ENCODE results near the gene AP5B1. TPM values are rescaled to one million over a fixed set of nuclear protein-coding genes. Genes with fewer than 3 reads are reported as not detected.

The AP5B1 gene
- total RNA-seq, 2 experiments from 2014 or later, result 12.7 to 12.8 TPM

DNA sequence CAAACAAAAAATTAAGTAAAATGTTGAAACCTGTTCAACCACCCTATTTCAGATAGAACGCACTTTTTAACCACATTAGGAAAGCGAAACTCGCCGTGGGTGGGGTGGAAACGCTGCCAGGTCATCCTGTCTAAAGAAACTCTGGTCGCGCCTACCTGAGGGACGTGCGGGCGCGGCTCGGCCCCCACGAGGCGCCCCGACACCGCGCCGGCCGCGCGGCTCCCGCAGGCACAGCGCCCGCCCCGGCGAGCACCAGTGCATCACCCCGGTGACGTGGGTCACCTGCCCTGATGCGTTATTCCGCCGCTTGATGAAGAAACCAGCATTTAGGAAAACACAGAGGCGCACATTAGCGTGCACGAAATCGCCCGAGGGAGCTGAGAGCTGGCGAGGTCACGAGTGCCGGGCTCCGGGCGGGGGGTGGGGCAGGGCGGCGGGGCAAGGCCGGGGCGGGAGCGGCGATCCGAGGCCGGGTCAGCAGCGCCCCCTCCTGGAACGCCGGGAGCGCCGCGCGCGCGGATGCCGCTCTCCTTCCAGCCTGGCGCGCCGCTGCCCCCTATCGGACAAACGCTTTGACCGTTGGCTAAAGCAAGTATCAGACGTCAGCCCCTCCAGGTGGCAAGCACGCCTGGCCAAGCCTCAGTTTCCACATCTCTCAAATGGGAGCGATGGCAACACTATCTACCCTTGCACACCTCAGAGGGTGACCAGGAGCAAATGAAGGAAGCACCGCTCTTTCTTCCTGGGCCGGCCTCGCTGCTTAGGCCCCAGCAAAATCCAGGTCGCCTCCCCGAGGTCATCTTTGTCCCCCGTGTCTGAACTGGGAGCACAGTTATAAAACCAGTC lies 37.3 kb upstream of the AP5B1 start:
- H3K27me3 ChIP-seq (ENCODE audit: control insufficient read depth in 1 of 2, insufficient read depth in 2 of 2, low read length in 2 of 2), result no peaks in the 10 kb centered on the region
- POLR2A ChIA-PET, result interaction anchor here (0.6 to 2.9 kb wide), 5 partner anchors 38 to 106 kb away, joined by 3 to 18 read pairs (median 7); partner anchors contain the start of genes AP5B1, KAT5 and MUS81
- no peaks in the 10 kb centered on the region for H3K9me3 Mint-ChIP-seq
- H3K4me1 Mint-ChIP-seq (ENCODE audit: low read depth), result peaks cover 11% of the 10 kb centered on the region
- intact Hi-C loops (cut with DNase I, micrococcal nuclease), result loop anchor here (1.0 to 2.0 kb wide), 6 partner anchors 37 to 192 kb away; partner anchors contain the start of gene AP5B1 (in 2 of the 2)
- H3K9me3 ChIP-seq (ENCODE audit: control insufficient read depth in 1 of 2, insufficient read depth in 1 of 2, low read length in 2 of 2), result no peaks in the 10 kb centered on the region
- no peaks in the 10 kb centered on the region for H3K36me3 ChIP-seq (ENCODE audit: insufficient read depth, low read length)
- H3K4me1 ChIP-seq (ENCODE audit: insufficient read depth, low read length), result peaks cover 16% of the 10 kb centered on the region
- TF ChIP-seq, protein P1, sequence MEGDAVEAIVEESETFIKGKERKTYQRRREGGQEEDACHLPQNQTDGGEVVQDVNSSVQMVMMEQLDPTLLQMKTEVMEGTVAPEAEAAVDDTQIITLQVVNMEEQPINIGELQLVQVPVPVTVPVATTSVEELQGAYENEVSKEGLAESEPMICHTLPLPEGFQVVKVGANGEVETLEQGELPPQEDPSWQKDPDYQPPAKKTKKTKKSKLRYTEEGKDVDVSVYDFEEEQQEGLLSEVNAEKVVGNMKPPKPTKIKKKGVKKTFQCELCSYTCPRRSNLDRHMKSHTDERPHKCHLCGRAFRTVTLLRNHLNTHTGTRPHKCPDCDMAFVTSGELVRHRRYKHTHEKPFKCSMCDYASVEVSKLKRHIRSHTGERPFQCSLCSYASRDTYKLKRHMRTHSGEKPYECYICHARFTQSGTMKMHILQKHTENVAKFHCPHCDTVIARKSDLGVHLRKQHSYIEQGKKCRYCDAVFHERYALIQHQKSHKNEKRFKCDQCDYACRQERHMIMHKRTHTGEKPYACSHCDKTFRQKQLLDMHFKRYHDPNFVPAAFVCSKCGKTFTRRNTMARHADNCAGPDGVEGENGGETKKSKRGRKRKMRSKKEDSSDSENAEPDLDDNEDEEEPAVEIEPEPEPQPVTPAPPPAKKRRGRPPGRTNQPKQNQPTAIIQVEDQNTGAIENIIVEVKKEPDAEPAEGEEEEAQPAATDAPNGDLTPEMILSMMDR (IDR thresholded peaks at IDR 0.05), result peak; percentile 99
- no peaks in the 10 kb centered on the region for H3K27me3 Mint-ChIP-seq
- peak overlapping the region; percentile 67 for H3K27ac Mint-ChIP-seq
- peak overlapping the region in 1 of 2 donors; percentile 35 for H3K27ac ChIP-seq (ENCODE audit: low read depth in 1 of 2, low read length in 2 of 2)
- peak; percentile 84 to 98 (median 94) for DNase-seq
- peak overlapping the region; percentile 81 for H3K4me3 Mint-ChIP-seq
- peak; percentile 89 for ATAC-seq (ENCODE audit: poor library complexity)
- H3K4me3 ChIP-seq (ENCODE audit: low read length), result peak overlapping the region; percentile 50
- H3K36me3 Mint-ChIP-seq (ENCODE audit: low read depth), result no peaks in the 10 kb centered on the region
- CTCF ChIA-PET, result interaction anchor here (0.7 to 4.5 kb wide), 16 partner anchors 8 to 113 kb away, joined by 3 to 39 read pairs (median 4); partner anchors contain the start of genes AP5B1, CCDC85B, KAT5 and SNX32

DNA sequence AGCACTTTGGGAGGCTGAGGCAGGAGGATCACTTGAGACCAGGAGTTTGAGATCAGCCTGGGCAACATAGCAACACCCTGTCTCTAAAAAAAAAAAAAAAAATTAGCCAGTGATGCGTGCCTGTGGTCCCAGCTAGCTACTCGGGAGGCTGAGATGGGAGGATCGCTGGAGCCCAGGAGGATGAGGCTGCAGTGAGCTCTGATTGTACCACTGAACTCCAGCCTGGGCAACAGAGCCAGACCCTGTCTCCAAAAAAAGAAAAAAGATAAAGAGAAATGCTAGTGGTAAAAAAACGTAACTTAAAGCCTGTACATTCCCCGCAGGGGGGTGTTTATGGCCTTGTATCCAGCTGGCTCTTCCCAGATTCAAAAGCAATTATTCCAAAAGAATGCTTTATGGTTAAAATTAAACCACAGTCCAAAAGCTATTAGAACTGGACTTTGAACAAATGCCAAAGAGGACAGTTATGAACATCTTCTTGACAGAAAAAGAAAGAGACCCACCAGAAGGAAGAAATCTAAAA lies 36.6 kb upstream of the AP5B1 start:
- Mint-ChIP-seq H3K27me3 (no peaks in the 10 kb centered on the region), H3K9me3 (no peaks in the 10 kb centered on the region), H3K4me3 (peak overlapping the region; percentile 76), H3K36me3 (ENCODE audit: low read depth) (no peaks in the 10 kb centered on the region), H3K27ac (peak overlapping the region; percentile 67), H3K4me1 (ENCODE audit: low read depth) (peaks cover 11% of the 10 kb centered on the region)
- ATAC-seq (ENCODE audit: poor library complexity) (no peak), DNase-seq (no peak)
- peak overlapping the region; percentile 50 for H3K4me3 ChIP-seq (ENCODE audit: low read length)
- TF ChIP-seq, protein P1 (IDR thresholded peaks at IDR 0.05), result no peak
- intact Hi-C loops (cut with DNase I, micrococcal nuclease), result loop anchor here in 1 of 2 experiments (1.0 kb wide), 1 partner anchor 106 kb away; no protein-coding TSS in a partner anchor
- H3K36me3 ChIP-seq (ENCODE audit: insufficient read depth, low read length), result no peaks in the 10 kb centered on the region
- peaks cover 16% of the 10 kb centered on the region for H3K4me1 ChIP-seq (ENCODE audit: insufficient read depth, low read length)
- CTCF ChIA-PET, result interaction anchor here (0.6 to 4.5 kb wide), 14 partner anchors 11 to 106 kb away, joined by 3 to 39 read pairs (median 4); partner anchors contain the start of genes AP5B1, CCDC85B, KAT5 and SNX32
- no peaks in the 10 kb centered on the region for H3K9me3 ChIP-seq (ENCODE audit: control insufficient read depth in 1 of 2, insufficient read depth in 1 of 2, low read length in 2 of 2)
- no peaks in the 10 kb centered on the region for H3K27me3 ChIP-seq (ENCODE audit: control insufficient read depth in 1 of 2, insufficient read depth in 2 of 2, low read length in 2 of 2)
- H3K27ac ChIP-seq (ENCODE audit: low read depth in 1 of 2, low read length in 2 of 2), result peak overlapping the region in 1 of 2 donors; percentile 35
- POLR2A ChIA-PET, result interaction anchor here (0.6 to 2.9 kb wide), 5 partner anchors 37 to 105 kb away, joined by 3 to 18 read pairs (median 7); partner anchors contain the start of genes AP5B1, KAT5 and MUS81

DNA sequence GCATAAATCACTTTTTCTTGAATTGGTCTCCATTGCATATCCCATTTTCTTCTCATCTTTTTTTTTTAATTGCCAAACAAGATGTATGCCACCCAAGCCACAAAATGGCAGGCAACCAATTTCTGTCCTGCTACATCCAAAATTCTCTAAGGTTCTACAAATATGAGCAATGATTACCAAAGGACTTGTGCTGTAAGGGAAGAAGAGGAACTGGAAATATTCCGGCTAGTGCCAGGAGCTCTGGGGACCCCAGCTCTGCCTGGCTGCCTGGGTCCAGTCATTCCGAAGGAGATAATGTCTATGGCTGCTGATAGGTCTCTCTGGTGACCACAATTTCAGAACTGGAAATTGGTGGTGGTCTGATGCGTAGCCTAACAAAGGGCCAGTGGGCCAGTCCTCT lies 35.9 kb upstream of the AP5B1 start:
- Histone ChIP-seq H3K36me3 (ENCODE audit: insufficient read depth, low read length) (no peaks in the 10 kb centered on the region), H3K9me3 (ENCODE audit: control insufficient read depth in 1 of 2, insufficient read depth in 1 of 2, low read length in 2 of 2) (no peaks in the 10 kb centered on the region), H3K27ac (ENCODE audit: low read depth in 1 of 2, low read length in 2 of 2) (no peak overlapping the region), H3K27me3 (ENCODE audit: control insufficient read depth in 1 of 2, insufficient read depth in 2 of 2, low read length in 2 of 2) (no peaks in the 10 kb centered on the region), H3K4me3 (ENCODE audit: low read length) (no peak overlapping the region), H3K4me1 (ENCODE audit: insufficient read depth, low read length) (peaks cover 16% of the 10 kb centered on the region)
- Mint-ChIP-seq H3K4me3 (peak overlapping the region; percentile 76), H3K27me3 (no peaks in the 10 kb centered on the region), H3K4me1 (ENCODE audit: low read depth) (peaks cover 11% of the 10 kb centered on the region), H3K36me3 (ENCODE audit: low read depth) (no peaks in the 10 kb centered on the region), H3K27ac (no peak overlapping the region), H3K9me3 (no peaks in the 10 kb centered on the region)
- no peak for DNase-seq
- TF ChIP-seq, protein P1 (IDR thresholded peaks at IDR 0.05), result no peak
- no peak for ATAC-seq (ENCODE audit: poor library complexity)
- ChIA-PET CTCF (interaction anchor here (1.2 to 4.5 kb wide), 4 partner anchors 11 to 105 kb away, joined by 4 to 39 read pairs (median 18); partner anchors contain the start of genes AP5B1 and KAT5), POLR2A (interaction anchor here (0.6 to 2.9 kb wide), 4 partner anchors 13 to 105 kb away, joined by 3 to 18 read pairs (median 8); partner anchors contain the start of genes AP5B1 and KAT5)
- intact Hi-C loops (cut with DNase I, micrococcal nuclease), result loop anchor here in 1 of 2 experiments (1.0 kb wide), 1 partner anchor 105 kb away; no protein-coding TSS in a partner anchor
